ENCODE measurements around the gene RALGAPA1.

RALGAPA1 gene

DNA sequence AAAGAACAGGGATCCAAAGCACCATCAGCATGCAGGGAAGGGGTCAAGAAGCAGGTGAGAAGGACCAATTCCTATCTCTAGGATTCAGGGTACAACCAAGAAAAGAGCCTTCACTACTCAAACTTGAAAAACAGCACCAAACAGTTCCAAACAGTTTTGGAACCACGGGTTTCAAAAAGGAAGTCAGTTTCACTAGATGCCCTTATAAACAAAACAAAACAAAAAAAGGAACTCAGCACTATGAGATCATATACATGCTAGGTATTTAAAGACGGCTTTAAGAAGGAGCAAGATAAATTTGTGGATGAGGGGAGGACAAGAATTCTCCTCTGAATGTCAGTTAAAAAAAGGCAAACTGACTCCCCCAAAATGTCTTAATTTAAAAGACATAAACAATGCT, 269.1 kb downstream of the RALGAPA1 start:
- no peak for DNase-seq (ENCODE audit: low read depth in 2 of 2)

DNA sequence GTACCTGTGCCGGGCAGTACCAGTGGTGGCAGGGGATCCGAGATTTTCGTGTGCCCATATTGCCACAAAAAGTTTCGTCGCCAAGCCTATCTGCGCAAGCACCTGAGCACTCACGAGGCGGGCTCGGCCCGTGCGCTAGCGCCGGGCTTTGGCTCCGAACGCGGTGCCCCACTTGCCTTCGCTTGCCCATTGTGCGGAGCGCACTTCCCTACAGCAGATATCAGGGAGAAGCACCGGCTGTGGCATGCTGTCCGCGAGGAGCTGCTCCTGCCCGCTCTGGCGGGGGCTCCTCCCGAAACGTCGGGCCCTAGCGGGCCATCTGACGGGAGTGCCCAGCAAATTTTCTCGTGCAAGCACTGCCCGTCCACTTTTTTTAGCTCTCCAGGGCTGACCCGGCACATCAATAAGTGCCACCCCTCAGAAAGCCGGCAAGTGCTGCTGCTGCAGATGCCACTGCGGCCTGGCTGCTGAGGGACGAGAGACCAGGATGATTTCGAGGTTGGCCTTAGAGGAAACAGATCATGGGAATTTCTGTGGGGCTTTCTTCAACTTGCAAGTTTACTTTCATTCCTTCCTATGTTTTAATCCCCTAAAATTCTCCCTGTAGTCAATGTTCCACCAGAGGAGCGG, 273.5 kb downstream of the RALGAPA1 start:
- no peak for DNase-seq (ENCODE audit: low read depth in 2 of 2)

DNA sequence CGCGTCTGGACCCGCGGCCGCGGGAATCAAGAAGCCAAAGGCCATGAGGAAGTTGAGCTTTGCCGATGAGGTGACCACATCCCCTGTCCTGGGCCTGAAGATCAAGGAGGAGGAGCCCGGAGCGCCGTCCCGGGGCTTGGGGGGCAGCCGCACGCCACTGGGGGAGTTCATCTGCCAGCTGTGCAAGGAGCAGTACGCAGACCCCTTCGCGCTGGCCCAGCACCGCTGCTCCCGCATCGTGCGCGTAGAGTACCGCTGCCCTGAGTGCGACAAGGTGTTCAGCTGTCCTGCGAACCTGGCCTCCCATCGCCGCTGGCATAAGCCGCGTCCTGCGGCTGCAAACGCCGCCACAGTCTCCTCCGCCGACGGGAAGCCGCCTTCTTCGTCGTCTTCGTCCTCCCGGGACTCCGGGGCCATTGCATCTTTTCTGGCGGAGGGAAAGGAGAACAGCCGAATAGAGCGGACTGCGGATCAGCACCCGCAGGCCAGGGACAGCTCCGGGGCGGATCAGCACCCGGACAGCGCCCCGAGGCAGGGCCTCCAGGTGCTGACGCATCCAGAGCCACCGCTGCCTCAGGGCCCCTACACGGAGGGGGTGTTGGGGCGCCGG, 274.1 kb downstream of the RALGAPA1 start:
- DNase-seq (ENCODE audit: low read depth in 2 of 2): no peak

DNA sequence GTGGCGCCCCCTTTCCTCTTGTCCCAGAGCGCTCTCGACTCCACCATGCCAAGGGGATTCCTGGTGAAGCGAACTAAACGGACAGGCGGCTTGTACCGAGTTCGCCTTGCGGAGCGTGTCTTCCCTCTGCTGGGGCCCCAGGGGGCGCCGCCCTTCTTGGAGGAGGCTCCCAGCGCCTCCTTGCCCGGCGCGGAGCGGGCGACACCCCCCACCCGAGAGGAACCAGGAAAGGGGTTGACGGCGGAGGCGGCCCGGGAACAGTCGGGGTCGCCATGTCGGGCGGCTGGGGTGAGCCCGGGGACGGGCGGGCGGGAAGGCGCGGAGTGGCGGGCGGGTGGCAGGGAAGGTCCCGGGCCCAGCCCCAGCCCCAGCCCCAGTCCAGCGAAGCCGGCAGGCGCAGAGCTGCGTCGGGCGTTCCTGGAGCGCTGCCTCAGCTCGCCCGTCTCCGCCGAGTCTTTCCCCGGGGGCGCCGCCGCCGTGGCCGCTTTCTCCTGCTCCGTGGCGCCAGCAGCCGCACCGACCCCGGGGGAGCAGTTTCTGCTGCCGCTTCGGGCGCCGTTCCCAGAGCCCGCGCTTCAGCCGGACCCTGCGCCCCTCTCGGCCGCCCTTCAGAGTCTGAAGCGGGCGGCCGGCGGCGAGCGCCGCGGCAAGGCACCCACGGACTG, 274.8 kb downstream of the RALGAPA1 start:
- DNase-seq (ENCODE audit: low read depth in 2 of 2): no peak

DNA sequence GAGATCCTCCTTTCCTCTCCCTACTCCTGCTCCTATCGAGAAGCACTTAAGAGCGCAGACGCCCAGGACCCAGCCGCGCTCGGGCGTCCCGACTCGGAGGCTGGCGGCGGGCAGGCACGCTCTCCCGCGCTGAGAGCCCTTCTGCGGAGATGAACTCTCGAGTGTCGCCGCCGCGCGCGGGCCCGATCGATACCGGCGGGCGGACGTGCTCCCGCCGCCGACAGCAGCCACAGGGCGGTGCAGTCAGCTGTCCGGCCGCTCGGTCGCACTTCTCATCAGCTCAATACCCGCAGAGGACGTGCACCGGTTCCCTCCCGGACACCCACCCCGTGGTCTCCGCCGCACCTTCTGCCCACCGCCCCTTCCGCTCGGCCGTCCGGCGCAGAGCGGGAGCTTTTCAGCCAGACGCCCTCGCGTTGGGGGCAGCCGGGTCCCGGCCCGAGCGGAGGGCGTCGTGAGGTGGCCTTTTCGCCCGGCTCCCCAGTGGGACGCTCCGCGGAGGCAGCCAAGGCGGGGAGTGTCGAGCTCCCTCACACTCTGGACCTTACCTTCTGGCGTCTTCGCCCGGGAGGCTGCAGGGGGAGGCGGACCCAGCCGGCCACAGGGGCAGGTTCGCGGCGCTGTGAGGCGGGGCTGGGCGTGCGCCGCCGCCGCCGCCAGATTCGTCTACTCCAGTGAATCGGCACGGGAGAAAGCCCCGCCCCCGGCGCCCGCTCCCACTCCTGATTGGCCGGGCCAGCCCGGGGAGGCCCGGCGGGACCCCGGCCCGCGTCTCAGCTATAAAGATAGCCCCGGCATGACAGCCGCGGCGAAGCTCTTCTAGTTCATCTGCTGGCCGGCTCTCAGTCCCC, 275.5 kb downstream of the RALGAPA1 start, which contains the start of gene INSM2:
INSM2 (plus strand) TSS at position 808 of the 851 bp plus-strand sequence. CDS start 89 bp downstream, outside the sequence.
- no peak for DNase-seq (ENCODE audit: low read depth in 2 of 2)

DNA sequence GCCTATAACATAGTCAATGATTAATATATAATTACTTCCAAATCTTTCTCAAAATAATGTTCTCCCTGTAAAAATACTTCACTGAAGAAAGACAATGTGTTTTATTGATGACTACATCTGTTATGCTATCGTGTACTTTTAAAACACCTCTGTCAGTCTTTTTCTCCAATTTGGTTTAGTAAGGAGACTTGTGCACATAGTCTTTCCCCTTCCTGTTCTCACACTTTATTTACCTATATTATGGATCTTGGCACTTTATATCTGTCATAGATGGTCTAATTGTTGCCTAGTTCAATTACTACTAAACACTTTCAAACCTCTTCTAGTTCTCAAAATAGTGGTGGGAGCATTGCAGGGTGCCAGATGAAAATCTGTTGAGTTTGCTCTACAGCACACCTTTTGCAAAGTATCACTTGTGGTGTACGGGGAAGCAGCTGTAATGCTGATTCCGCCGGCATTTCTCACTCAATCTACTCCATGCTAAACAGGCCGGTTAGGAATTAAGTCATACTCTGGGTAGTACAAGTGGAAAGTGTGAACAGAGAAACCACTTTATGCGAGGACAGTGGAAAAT, 276.2 kb downstream of the RALGAPA1 start:
- DNase-seq (ENCODE audit: low read depth in 2 of 2): no peak

DNA sequence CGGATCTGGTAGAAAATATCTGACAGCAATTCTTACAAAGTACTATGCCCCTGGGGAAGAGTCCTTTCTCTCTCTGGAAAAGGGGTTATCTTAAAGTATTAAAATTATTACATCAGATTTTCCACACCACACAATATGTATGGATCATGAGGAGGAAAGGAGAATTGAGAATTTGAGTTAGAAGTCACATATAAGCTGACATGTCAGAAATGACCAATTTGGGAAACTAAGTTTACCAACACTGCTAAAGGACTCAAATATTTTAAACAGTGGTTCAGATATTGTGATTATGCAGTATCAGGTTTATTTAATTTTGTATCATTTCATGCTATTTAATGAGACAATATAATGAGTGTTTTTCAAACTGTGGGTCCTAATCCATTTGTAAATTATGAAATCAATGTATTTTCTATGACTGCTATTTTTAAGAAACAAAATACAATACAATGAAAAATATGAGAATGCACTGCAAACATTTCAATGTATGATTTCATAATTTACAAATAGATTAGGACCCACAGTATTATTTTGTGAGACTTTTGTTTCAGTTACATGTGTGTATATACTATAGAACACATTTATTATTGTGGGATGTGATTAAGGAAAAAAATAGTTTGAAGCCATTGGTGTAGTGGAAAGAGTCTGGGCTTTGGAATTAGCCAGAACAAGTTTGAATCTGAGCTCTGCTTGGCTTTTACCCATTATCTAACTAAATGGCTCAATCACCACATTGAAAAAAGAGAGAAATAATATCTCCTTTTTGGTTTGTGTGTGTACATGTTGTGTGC, 276.9 kb downstream of the RALGAPA1 start:
- no peak for DNase-seq (ENCODE audit: low read depth in 2 of 2)

DNA sequence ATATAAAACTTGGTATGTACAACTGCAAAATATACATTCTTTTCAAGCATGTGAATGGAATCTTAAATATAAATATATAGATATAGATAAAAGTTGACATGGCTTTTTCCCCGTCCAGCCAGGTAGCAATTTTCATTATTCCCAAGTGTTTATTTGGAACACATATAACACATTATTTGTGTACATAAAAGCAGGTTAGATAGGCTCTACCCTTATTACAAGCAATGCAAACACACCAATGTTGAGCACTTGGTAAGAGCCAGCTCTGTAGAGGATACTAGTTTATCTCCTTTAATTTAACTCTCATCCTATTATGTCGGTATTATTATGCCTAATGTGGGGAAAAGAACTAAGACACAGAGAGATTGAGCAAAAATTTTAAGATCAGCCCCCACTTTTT, 282.1 kb downstream of the RALGAPA1 start:
- DNase-seq (ENCODE audit: low read depth in 2 of 2): no peak

DNA sequence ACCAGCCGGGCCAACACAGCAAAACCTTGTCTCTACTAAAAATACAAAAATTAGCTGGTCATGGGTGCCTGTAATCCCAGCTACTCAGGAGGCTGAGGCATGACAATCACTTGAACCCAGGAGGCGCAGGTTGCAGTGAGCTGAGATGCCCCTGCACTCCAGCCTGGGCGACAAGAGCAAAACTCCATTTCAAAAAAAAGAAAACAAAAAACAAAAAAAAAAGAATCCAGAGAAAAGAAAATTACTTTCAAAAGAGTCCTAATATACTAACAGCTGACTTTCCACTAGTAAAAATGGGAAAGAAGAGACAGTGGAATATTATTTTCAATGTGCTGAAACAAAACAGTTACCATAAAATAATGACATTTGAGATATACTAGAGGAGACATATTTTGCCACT, 283.4 kb downstream of the RALGAPA1 start:
- DNase-seq (ENCODE audit: low read depth in 2 of 2): no peak

DNA sequence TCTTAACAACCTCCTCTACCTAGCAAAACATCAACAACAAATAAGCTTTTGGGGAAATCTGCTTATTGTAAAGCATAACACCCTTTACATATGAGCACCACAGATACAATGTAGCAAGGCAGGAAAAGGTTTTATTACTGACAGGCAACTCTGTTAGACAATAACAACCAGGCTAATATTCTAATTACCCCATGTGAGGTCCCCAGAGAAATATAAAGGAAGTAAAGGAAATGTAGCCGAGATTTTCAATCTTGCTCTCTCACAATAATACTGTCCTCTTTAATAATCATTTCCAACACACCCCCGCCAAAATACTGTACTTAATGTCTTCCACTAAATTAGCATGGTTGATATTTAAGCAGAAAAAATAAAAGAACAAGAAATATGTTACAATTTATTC, 289.1 kb downstream of the RALGAPA1 start:
- no peak for DNase-seq (ENCODE audit: low read depth in 2 of 2)

DNA sequence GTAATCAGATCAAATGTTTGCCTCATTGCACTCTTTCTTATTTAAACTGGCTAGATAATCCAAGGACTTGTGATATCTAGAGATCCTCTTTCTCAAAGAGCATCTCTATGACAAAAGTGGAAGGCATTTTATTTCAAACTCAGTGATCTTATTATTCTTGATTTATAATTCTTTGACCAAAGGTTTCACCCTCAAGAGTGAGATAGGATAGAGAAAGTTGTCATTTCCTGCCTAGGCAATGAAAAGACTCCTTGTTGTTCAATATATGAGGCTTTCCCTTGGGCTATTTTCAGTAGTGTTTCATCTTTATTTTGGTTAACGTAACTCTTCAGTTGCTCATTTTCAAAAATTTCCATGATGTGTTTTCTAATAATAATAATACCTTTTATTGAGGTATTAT, 293.2 kb downstream of the RALGAPA1 start:
- DNase-seq (ENCODE audit: low read depth in 2 of 2): no peak

DNA sequence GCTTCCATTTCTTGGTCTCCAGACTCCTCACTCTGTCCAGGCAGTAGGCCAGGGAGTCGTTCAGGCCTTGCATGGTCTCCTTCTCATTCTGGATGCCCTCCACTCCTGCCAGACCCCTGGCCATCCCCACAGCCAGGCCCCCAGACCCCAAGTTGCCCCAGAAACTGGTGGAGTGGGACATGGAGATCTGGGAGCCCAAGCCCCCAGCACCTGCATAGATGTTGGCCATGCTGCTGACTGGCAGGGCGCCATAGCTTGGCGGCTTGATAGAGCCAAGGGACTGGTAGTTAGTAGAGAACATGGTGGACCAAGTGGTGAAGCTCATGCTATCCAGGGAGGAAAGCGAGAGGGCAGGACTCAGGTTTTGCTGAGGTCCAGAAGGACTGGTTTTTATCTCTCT, 296.3 kb downstream of the RALGAPA1 start:
- DNase-seq (ENCODE audit: low read depth in 2 of 2): no peak

DNA sequence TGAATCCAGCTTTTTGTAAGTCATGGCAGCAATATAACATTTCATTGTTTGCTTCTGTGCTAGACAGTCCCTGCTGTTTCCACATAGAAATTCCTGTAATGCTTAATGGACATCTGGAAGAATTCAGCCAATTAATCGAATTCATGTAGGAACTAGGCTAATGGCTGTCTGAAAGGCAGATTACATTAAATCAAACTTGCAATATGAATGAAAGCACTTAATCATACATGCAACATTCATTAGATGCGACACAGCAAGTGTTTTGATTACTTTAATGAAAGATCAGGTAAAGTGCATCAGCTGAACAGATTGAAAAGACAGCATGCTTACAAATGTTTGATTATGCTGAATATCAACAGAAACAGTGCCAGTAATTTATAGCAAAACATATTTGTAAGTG, 299.2 kb downstream of the RALGAPA1 start:
- no peak for DNase-seq (ENCODE audit: low read depth in 2 of 2)

DNA sequence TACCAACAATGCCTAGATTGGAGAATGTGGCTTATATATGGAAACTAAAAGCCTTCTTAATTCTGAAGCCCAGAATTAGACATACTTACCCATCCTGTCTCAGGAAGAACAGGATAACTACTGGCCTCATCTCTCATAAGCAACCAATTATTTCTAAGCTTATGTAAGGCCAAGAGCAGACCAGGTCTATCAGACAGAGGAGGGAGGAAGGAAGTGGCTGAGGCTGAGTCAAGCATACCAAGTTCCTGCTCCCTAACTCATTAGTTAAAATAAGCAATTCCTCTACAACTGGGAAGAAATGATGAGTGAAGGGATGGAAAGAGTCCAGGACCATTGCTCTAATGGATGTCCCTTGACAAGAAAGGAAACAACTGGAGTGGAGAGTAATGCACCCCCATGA, 302.2 kb downstream of the RALGAPA1 start:
- DNase-seq (ENCODE audit: low read depth in 2 of 2): peak in 1 of 2 experiments; percentile 2

DNA sequence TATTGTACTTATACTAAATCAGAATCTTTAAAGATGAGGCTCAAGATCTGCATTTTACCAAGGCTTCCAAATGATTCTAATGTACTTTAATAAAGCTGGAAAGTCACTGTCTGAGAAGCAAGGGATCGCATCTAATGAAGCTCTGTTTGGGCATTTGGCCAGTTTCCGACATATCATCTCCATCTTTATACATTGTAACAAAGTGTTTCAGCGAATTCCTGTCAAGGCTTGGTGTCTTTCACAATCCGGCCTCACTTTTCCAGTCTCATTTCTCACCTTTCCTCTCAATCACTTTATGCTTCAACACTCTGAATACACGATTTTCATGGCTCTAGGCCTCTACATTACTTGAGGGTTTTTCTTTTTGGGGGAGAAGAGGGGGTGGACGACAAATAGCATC, 302.6 kb downstream of the RALGAPA1 start:
- DNase-seq (ENCODE audit: low read depth in 2 of 2): no peak

DNA sequence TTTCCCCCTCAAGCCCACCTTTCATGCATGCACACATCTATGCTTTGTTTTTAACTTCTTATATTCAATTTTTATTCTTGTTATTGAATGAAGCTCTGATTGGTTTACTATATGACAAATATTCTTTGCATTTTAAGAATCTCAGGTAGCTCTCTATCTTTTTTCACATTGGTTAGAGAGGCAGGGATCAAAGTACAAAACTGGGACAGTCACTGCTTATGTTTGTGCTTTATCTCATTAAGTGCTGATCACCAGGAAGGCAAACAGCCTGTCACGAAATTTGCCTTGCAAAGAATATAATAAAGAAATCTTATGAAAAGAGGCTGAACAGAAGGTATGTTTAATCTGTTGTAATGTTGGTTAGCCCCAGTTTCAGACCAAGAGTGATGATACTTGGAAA, 304.8 kb downstream of the RALGAPA1 start:
- no peak for DNase-seq (ENCODE audit: low read depth in 2 of 2)

DNA sequence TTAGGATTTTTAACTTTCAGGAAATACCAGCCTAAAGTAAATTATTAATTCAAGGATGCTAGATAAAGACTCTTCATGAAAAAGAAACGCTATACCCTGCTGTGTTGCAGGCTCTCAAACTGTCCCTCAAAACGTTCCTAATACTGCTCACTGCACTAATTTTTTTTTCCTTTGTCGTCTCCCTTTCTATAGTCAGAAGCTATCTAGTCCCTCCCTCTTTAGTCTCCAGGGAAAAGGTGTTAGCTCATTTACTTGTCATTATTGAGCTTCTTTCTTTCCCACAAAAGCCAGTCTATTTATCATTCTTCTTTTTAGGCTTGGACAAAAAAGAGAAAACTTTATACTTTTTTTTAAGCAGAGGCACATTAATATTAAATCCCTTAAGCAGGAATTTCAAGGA, 305.4 kb downstream of the RALGAPA1 start:
- DNase-seq (ENCODE audit: low read depth in 2 of 2): no peak

DNA sequence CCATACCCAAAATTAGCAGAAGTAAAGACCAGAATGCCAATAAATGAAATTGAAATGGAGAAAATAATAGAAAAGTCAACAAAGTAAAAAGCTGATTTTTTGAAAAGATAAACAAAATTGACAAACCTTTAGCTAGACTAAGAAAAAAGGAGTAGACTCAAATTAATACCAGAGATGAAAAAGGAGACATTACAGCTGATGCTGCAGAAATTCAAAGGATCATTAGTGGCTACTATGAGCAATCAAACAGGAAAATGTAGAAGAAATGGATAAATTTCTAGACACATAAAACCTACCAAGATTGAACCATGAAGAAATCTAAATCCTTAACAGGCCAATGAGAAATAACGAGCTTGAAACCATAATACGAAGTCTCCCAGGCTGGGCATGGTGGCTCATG, 309.9 kb downstream of the RALGAPA1 start:
- DNase-seq (ENCODE audit: low read depth in 2 of 2): no peak

DNA sequence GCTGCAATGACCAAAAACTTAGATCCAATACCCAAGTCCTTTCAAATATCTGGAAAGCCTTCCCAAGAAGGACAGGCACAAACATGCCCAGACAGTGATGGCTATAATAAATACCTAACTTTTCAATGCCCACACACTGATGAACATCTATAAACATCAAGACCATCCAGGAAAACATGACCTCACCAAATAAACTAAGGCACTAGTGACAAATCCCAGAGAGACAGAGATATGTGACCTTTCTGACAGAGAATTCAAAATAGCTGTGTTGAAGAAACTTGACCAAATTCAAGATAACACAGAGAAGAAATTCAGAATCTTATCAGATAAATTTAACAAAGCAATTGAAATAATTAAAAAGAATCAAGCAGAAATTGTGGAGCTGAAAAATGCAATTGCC, 313.8 kb downstream of the RALGAPA1 start:
- DNase-seq (ENCODE audit: low read depth in 2 of 2): no peak

DNA sequence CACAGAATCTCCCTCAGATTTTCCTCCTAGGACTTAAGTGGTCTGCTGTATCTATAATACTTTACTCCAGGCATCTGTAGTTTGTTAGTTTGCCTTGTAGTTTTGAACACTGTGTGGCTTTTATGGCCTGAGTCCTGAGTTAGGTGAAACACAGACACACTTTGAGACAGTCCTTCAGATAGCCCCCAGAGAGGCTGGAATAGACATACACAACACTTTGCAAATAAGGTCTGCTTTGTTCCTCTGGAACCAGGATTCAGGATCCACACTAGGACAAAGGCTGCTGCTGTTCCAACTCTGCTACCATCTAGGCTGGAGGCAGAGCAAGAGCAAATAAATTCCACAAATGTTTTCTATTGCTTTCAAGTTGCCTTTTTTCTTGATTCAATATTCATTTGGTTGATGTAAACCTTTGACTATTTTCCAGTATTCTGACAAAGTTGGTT, 316.5 kb downstream of the RALGAPA1 start:
- DNase-seq (ENCODE audit: low read depth in 2 of 2): no peak

All from fibroblast of skin of left biceps (primary cell).